LHCN-M2 (cell line): Measurements from ENCODE around the gene NPDC1. TPM values are rescaled to one million over a fixed set of nuclear protein-coding genes. Genes with fewer than 3 reads are reported as not detected.

Experiments
- DNase-seq: peaks from one replicate; pipeline ENCODE4 v3.0.0-alpha.2; 2012; ENCODE audit warnings: low read depth
- total RNA-seq: library from RNA; depleted of rRNA; stranded (reverse); fragments of >200 nt; gene quantifications from 2 replicates; pipeline ENCODE4 v1.2.3, GENCODE V29; 2014; rRNA removed

The NPDC1 gene
- total RNA-seq, 1 experiment from 2014 or later = 5.3 TPM

- no peak for DNase-seq
Measured at GRCh38 chr9:136995362-136995761, 50.6 kb downstream of the NPDC1 start.

GRCh38 chr9:136994888-136995230 is 51.1 kb downstream of the NPDC1 start:
- DNase-seq = no peak

GRCh38 chr9:136994180-136994887 is 51.6 kb downstream of the NPDC1 start:
- no peak for DNase-seq

GRCh38 chr9:136992819-136993369 is 53.1 kb downstream of the NPDC1 start:
- DNase-seq = no peak

- peak; percentile 76 for DNase-seq
Measured at GRCh38 chr9:136991993-136992818, 53.8 kb downstream of the NPDC1 start, which contains the start of gene PAXX. TSS of gene PAXX (plus strand) at chr9:136992422. CDS start at chr9:136992444, 22 bp downstream.

GRCh38 chr9:136990242-136990911 is 55.6 kb downstream of the NPDC1 start:
- DNase-seq = no peak

Other genes starting within 250 kb of the NPDC1 start
- gene CCDC183, start 249.8 kb downstream of the NPDC1 start, total RNA-seq = 1.4 TPM in 1 of 2 replicates, not detected in the other
- 83.4 and 91.3 TPM in 2 replicates for gene RABL6, start 238.2 kb downstream of the NPDC1 start, total RNA-seq
- gene AJM1, start 203.7 kb downstream of the NPDC1 start, total RNA-seq = 3.1 and 3.6 TPM in 2 replicates
- gene PHPT1, start 196.8 kb downstream of the NPDC1 start, total RNA-seq = 109 and 122 TPM in 2 replicates
- 3.8 and 7.2 TPM in 2 replicates for gene MAMDC4, start 193.8 kb downstream of the NPDC1 start, total RNA-seq
- 335 and 349 TPM in 2 replicates for gene EDF1, start 179.9 kb downstream of the NPDC1 start, total RNA-seq
- gene TRAF2, start 159.7 kb downstream of the NPDC1 start, total RNA-seq = 11.7 and 12.6 TPM in 2 replicates
- gene FBXW5, start 101.4 kb downstream of the NPDC1 start, total RNA-seq = 205 and 264 TPM in 2 replicates
- gene C8G, start 100.9 kb downstream of the NPDC1 start, total RNA-seq = not detected in 2 replicates
- gene LCN12, start 93.9 kb downstream of the NPDC1 start, total RNA-seq = not detected in 2 replicates
- 2.0 TPM in 1 of 2 replicates, not detected in the other for gene PTGDS, start 68.7 kb downstream of the NPDC1 start, total RNA-seq
- gene LCNL1, start 63.2 kb downstream of the NPDC1 start, total RNA-seq = 0.11 TPM in 1 of 2 replicates, not detected in the other
- 53.2 and 67.3 TPM in 2 replicates for gene PAXX, start 53.8 kb downstream of the NPDC1 start, total RNA-seq
- 0.52 TPM in 1 of 2 replicates, not detected in the other for gene CLIC3, start 49.6 kb downstream of the NPDC1 start, total RNA-seq
- 13.2 and 15.5 TPM in 2 replicates for gene ABCA2, start 17.9 kb downstream of the NPDC1 start, total RNA-seq
- not detected in 2 replicates for gene FUT7, start 14.1 kb downstream of the NPDC1 start, total RNA-seq
- gene ENTPD2, start 7.9 kb upstream of the NPDC1 start, total RNA-seq = not detected in 2 replicates
- gene SAPCD2, start 24.4 kb upstream of the NPDC1 start, total RNA-seq = 16.1 and 17.7 TPM in 2 replicates
- gene UAP1L1, start 31.3 kb upstream of the NPDC1 start, total RNA-seq = 13.6 and 17.6 TPM in 2 replicates
- 78.4 and 92.8 TPM in 2 replicates for gene MAN1B1, start 40.8 kb upstream of the NPDC1 start, total RNA-seq
- 81.8 and 91.5 TPM in 2 replicates for gene DPP7, start 68.6 kb upstream of the NPDC1 start, total RNA-seq
- 0.29 TPM in 1 of 2 replicates, not detected in the other for gene GRIN1, start 93.0 kb upstream of the NPDC1 start, total RNA-seq
- gene LRRC26, start 123.9 kb upstream of the NPDC1 start, total RNA-seq = not detected in 2 replicates
- 0.45 TPM in 1 of 2 replicates, not detected in the other for gene TMEM210, start 125.9 kb upstream of the NPDC1 start, total RNA-seq
- gene ANAPC2, start 142.4 kb upstream of the NPDC1 start, total RNA-seq = 21.9 and 24.4 TPM in 2 replicates
- gene SSNA1, start 142.5 kb upstream of the NPDC1 start, total RNA-seq = 108 and 115 TPM in 2 replicates
- 6.3 and 10.7 TPM in 2 replicates for gene TPRN, start 154.6 kb upstream of the NPDC1 start, total RNA-seq
- gene TMEM203, start 159.5 kb upstream of the NPDC1 start, total RNA-seq = 45.7 and 50.1 TPM in 2 replicates
- 15.4 and 16.9 TPM in 2 replicates for gene NDOR1, start 159.5 kb upstream of the NPDC1 start, total RNA-seq
- 0.26 TPM in 1 of 2 replicates, not detected in the other for gene RNF208, start 176.1 kb upstream of the NPDC1 start, total RNA-seq
- 4.1 and 4.4 TPM in 2 replicates for gene CYSRT1, start 179.0 kb upstream of the NPDC1 start, total RNA-seq
- gene RNF224, start 181.3 kb upstream of the NPDC1 start, total RNA-seq = 0.06 and 0.23 TPM in 2 replicates
- 0.06 TPM in 1 of 2 replicates, not detected in the other for gene SLC34A3, start 184.7 kb upstream of the NPDC1 start, total RNA-seq
- 517 and 586 TPM in 2 replicates for gene TUBB4B, start 195.1 kb upstream of the NPDC1 start, total RNA-seq
- not detected in 2 replicates for gene STPG3, start 205.1 kb upstream of the NPDC1 start, total RNA-seq
- 60.7 and 61.8 TPM in 2 replicates for gene NELFB, start 209.2 kb upstream of the NPDC1 start, total RNA-seq
- 2.6 and 2.8 TPM in 2 replicates for gene TOR4A, start 231.5 kb upstream of the NPDC1 start, total RNA-seq